SK-N-SH treated with all-trans-retinoic acid at 6 μM for 48 hours (cell line): Measurements from ENCODE around the gene MUC2.

Source experiments
- ATAC-seq: fragments of 200-7000 bp; cut with Tn5 transposase; 3 replicates; pipeline ENCODE4 v1.9.1; 2020; ENCODE audit warnings: mild to moderate bottlenecking, moderate library complexity
- ARNTL ChIP-seq: fragments of 450-650 bp; formaldehyde crosslinking; IDR thresholded peaks from 2 replicates; pipeline ENCODE4 v1.5.0; 2020; ENCODE audit warnings: low read depth, mild to moderate bottlenecking, moderate library complexity, borderline replicate concordance
- BACH2 ChIP-seq: fragments of 250-450 bp; sonication (Bioruptor Pico); IDR thresholded peaks from 2 replicates; pipeline ENCODE4 v1.9.0; 2021; ENCODE audit warnings: mild to moderate bottlenecking, borderline replicate concordance
- CREB5 ChIP-seq: fragments of 250-450 bp; sonication (Bioruptor Pico); IDR thresholded peaks from 2 replicates; pipeline ENCODE4 v1.5.1; 2020; ENCODE audit warnings: low read depth, mild to moderate bottlenecking, moderate library complexity
- CSRNP3 ChIP-seq: fragments of 250-450 bp; sonication (Bioruptor Pico); IDR thresholded peaks from 2 replicates; pipeline ENCODE4 v1.5.1; 2021; ENCODE audit warnings: mild to moderate bottlenecking, moderate library complexity
- ESRRG ChIP-seq: fragments of 250-450 bp; sonication (Bioruptor Pico); IDR thresholded peaks from 2 replicates; pipeline ENCODE4 v1.6.1; 2021; ENCODE audit warnings: mild to moderate bottlenecking
- GLIS3 ChIP-seq: fragments of 250-450 bp; sonication (Bioruptor Pico); IDR thresholded peaks from 2 replicates; pipeline ENCODE4 v1.5.0; 2020; ENCODE audit warnings: mild to moderate bottlenecking, moderate library complexity
- ISL1 ChIP-seq: fragments of 250-450 bp; sonication (Bioruptor Pico); IDR thresholded peaks from 2 replicates; pipeline ENCODE4 v2.1.2; 2022; ENCODE audit warnings: mild to moderate bottlenecking, moderate library complexity
- OSR1 ChIP-seq: fragments of 250-450 bp; sonication (Bioruptor Pico); IDR thresholded peaks from 2 replicates; pipeline ENCODE4 v1.8.0; 2022; ENCODE audit warnings: moderate library complexity, mild to moderate bottlenecking, inconsistent platforms
- PATZ1 ChIP-seq: fragments of 250-450 bp; sonication (Bioruptor Pico); IDR thresholded peaks from 2 replicates; pipeline ENCODE4 v1.8.0; 2020; ENCODE audit warnings: mild to moderate bottlenecking, moderate library complexity, borderline replicate concordance
- POU6F1 ChIP-seq: fragments of 250-450 bp; sonication (Bioruptor Pico); IDR thresholded peaks from 2 replicates; pipeline ENCODE4 v1.8.0; 2021; ENCODE audit warnings: low read depth, mild to moderate bottlenecking, moderate library complexity, borderline replicate concordance
- RARB ChIP-seq: fragments of 250-450 bp; sonication (Bioruptor Pico); IDR thresholded peaks from 2 replicates; pipeline ENCODE4 v1.8.0; 2021; ENCODE audit warnings: mild to moderate bottlenecking, moderate library complexity
- SNAI2 ChIP-seq: fragments of 250-450 bp; sonication (Bioruptor Pico); IDR thresholded peaks from 2 replicates; pipeline ENCODE4 v1.5.0; 2020; ENCODE audit warnings: mild to moderate bottlenecking, moderate library complexity
- TCF4 ChIP-seq: fragments of 250-450 bp; sonication (Bioruptor Pico); IDR thresholded peaks from 2 replicates; pipeline ENCODE4 v1.8.0; 2021; ENCODE audit warnings: mild to moderate bottlenecking, moderate library complexity, borderline replicate concordance
- TOX ChIP-seq: fragments of 250-450 bp; sonication (Bioruptor Pico); IDR thresholded peaks from 2 replicates; pipeline ENCODE4 v1.8.0; 2021; ENCODE audit warnings: mild to moderate bottlenecking, moderate library complexity, borderline replicate concordance
- TSHZ2 ChIP-seq: fragments of 250-450 bp; sonication (Bioruptor Pico); IDR thresholded peaks from 2 replicates; pipeline ENCODE4 v1.5.0; 2020; ENCODE audit warnings: mild to moderate bottlenecking, moderate library complexity
- ZC3H10 ChIP-seq: fragments of 250-450 bp; sonication (Bioruptor Pico); IDR thresholded peaks from 2 replicates; pipeline ENCODE4 v1.5.1; 2021; ENCODE audit warnings: mild to moderate bottlenecking, moderate library complexity
- ZFP3 ChIP-seq: fragments of 250-450 bp; sonication (Bioruptor Pico); IDR thresholded peaks from 2 replicates; pipeline ENCODE4 v1.5.0; 2020; ENCODE audit warnings: mild to moderate bottlenecking, moderate library complexity
- ZFP30 ChIP-seq: fragments of 450-650 bp; formaldehyde crosslinking; IDR thresholded peaks from 2 replicates; pipeline ENCODE4 v1.5.0; 2022; ENCODE audit warnings: mild to moderate bottlenecking, moderate library complexity
- ZNF565 ChIP-seq: fragments of 450-650 bp; formaldehyde crosslinking; conservative IDR thresholded peaks from 2 replicates; pipeline ENCODE4 v1.5.0; 2020; ENCODE audit warnings: low read depth, mild to moderate bottlenecking, moderate library complexity
- ZNF70 ChIP-seq: fragments of 450-650 bp; formaldehyde crosslinking; IDR thresholded peaks from 2 replicates; pipeline ENCODE4 v1.5.0; 2020; ENCODE audit warnings: mild to moderate bottlenecking, moderate library complexity
- ZNF8 ChIP-seq: fragments of 450-650 bp; formaldehyde crosslinking; IDR thresholded peaks from 2 replicates; pipeline ENCODE4 v1.5.0; 2020; ENCODE audit warnings: mild to moderate bottlenecking, moderate library complexity

Gene MUC2

GRCh38 chr11:1027483-1028290, 47.0 kb upstream of the MUC2 start:
- TF ChIP-seq ZNF565 (CRISPR knock-in tag), result no peak
- no peak for TF ChIP-seq POU6F1 (CRISPR knock-in tag)
- no peak for TF ChIP-seq ZNF8 (CRISPR knock-in tag)
- no peak for TF ChIP-seq ESRRG (CRISPR knock-in tag)
- TF ChIP-seq TSHZ2, result no peak
- TF ChIP-seq BACH2 (CRISPR knock-in tag), result no peak
- TF ChIP-seq ARNTL (CRISPR knock-in tag), result no peak
- TF ChIP-seq OSR1 (CRISPR knock-in tag), result no peak
- ATAC-seq, result no peak

GRCh38 chr11:1028291-1028540, 46.5 kb upstream of the MUC2 start:
- no peak for TF ChIP-seq ZFP30
- no peak for TF ChIP-seq GLIS3
- no peak for TF ChIP-seq OSR1 (CRISPR knock-in tag)
- no peak for TF ChIP-seq ZNF565 (CRISPR knock-in tag)
- no peak for TF ChIP-seq PATZ1 (CRISPR knock-in tag)
- TF ChIP-seq TCF4 (CRISPR knock-in tag), result no peak
- no peak for TF ChIP-seq CREB5
- no peak for TF ChIP-seq ARNTL (CRISPR knock-in tag)
- TF ChIP-seq SNAI2 (CRISPR knock-in tag), result no peak
- no peak for TF ChIP-seq TOX
- TF ChIP-seq RARB (CRISPR knock-in tag), result no peak
- no peak for TF ChIP-seq ISL1
- TF ChIP-seq ZNF70, result no peak
- TF ChIP-seq POU6F1 (CRISPR knock-in tag), result no peak
- TF ChIP-seq ZC3H10, result no peak
- TF ChIP-seq ZFP3 (CRISPR knock-in tag), result no peak
- no peak for TF ChIP-seq ESRRG (CRISPR knock-in tag)
- no peak for TF ChIP-seq CSRNP3 (CRISPR knock-in tag)
- no peak for TF ChIP-seq BACH2 (CRISPR knock-in tag)
- TF ChIP-seq, all 23 proteins: peak for 0
- ATAC-seq, result no peak
